ENCODE data around the gene SLC22A31. TPM values are rescaled to one million over a fixed set of nuclear protein-coding genes. Genes with fewer than 3 reads are reported as not detected.
"Not testable (repeated sequence)": the region's sequence is repeated elsewhere in the genome, so short reads cannot be mapped to it uniquely, and the experiment has no call there.

SLC22A31 gene
- total RNA-seq, 1 experiment from 2014 or later: 8.4 TPM

DNA sequence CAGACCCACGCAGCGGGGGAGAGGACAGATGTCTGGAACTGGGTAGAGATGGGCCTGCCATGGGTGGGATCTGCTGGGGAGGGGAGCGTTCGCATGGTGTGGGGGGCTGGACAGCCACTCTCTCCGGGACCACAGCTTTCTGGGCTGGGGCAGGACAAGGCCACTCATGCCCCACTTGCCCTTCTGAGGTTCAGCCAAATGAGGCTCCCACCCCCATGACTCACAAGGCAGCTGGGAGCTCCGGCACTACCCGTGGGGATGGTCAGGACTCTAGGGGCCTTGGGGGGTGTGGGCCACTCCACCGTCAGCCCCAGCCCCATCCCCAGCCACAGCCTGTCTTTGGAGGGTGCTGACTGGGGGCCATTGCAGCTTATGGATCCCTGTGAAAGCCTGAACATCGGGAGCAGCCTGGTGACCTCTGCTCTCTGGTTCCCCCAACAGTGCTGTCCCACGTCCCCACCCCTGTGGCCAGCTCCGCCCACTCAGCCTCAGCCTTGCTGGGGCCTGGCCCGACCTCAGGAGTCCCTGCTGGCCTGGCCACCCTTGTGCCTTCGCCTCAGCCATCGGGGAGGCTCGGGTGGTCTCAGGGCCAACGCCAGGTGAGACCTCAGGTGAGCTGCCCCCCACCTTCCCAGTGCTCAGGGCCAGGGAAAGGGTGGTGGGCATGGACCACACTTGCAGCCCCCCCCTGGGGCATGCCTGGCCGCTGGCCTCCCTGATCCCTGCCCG lies 33.5 kb downstream of the SLC22A31 start:
- no peak overlapping the region for H3K9ac ChIP-seq (ENCODE audit: low read length)
- H3K27ac ChIP-seq (ENCODE audit: low read length): no peak overlapping the region
- intact Hi-C loops (cut with micrococcal nuclease): loop anchor here (5.0 to 10.0 kb wide), 4 partner anchors 112 to 352 kb away; partner anchors contain the start of gene APRT
- CTCF ChIA-PET: interaction anchor here (1.1 kb wide), 1 partner anchor 429 kb away, joined by 3 read pairs; no protein-coding TSS in a partner anchor
- no peaks in the 10 kb centered on the region for H3K9me3 ChIP-seq (ENCODE audit: low read length)
- POLR2A ChIA-PET (ENCODE audit: unreplicated experiment): no interaction called here
- TF ChIP-seq EZH2 (IDR thresholded peaks at IDR 0.05; ENCODE audit: low read length, unreplicated experiment): no peak
- TF ChIP-seq EZH2phosphoT487 (IDR thresholded peaks at IDR 0.05; ENCODE audit: borderline replicate concordance, low read length): no peak
- TF ChIP-seq, protein P1, sequence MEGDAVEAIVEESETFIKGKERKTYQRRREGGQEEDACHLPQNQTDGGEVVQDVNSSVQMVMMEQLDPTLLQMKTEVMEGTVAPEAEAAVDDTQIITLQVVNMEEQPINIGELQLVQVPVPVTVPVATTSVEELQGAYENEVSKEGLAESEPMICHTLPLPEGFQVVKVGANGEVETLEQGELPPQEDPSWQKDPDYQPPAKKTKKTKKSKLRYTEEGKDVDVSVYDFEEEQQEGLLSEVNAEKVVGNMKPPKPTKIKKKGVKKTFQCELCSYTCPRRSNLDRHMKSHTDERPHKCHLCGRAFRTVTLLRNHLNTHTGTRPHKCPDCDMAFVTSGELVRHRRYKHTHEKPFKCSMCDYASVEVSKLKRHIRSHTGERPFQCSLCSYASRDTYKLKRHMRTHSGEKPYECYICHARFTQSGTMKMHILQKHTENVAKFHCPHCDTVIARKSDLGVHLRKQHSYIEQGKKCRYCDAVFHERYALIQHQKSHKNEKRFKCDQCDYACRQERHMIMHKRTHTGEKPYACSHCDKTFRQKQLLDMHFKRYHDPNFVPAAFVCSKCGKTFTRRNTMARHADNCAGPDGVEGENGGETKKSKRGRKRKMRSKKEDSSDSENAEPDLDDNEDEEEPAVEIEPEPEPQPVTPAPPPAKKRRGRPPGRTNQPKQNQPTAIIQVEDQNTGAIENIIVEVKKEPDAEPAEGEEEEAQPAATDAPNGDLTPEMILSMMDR (conservative IDR thresholded peaks at IDR 0.05; ENCODE audit: low read depth, low read length): no peak
- no peaks in the 10 kb centered on the region for H3K79me2 ChIP-seq (ENCODE audit: low read length)
- no peaks in the 10 kb centered on the region for H3K36me3 ChIP-seq (ENCODE audit: low read depth, low read length)
- H3K4me3 ChIP-seq (ENCODE audit: low read length): no peak overlapping the region
- H3K27me3 ChIP-seq (ENCODE audit: low read length): no peaks in the 10 kb centered on the region
- no TSS peak for BruUV-seq (replicated peaks)
- DNase-seq: no peak
- H3K9me2 ChIP-seq (replicated peaks; ENCODE audit: low read length): no peaks in the 10 kb centered on the region
- no peaks in the 10 kb centered on the region for H3F3A ChIP-seq (ENCODE audit: low read length, unreplicated experiment)
- no peaks in the 10 kb centered on the region for H4K20me1 ChIP-seq (ENCODE audit: low read length)
- H2AFZ ChIP-seq (ENCODE audit: low read length): no peak overlapping the region
- peaks cover 8% of the 10 kb centered on the region; the same call in 1 of the 2 replicates for H3K4me1 ChIP-seq (ENCODE audit: insufficient read depth, low read length)
- peak overlapping the region; percentile 54 for H3K4me2 ChIP-seq (ENCODE audit: low read length)
- ATAC-seq: no peak

DNA sequence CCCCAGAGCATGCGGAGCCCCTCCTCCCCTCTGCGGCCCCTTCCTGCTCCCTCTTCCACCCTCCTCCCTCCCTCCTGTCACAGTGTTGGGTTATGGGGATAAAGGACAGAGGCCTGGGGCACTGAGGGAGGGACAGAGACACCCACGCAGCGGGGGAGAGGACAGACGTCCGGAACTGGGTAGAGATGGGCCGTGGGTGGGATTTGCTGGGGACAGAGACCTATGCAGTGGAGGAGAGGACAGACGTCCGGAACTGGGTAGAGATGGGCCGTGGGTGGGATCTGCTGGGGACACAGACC lies 34.7 kb downstream of the SLC22A31 start:
- H2AFZ ChIP-seq (ENCODE audit: low read length); H3K27me3 ChIP-seq (ENCODE audit: low read length); CTCF ChIA-PET; H3F3A ChIP-seq (ENCODE audit: low read length, unreplicated experiment); H3K27ac ChIP-seq (ENCODE audit: low read length); H3K36me3 ChIP-seq (ENCODE audit: low read depth, low read length); H3K4me1 ChIP-seq (ENCODE audit: insufficient read depth, low read length); H3K9me3 ChIP-seq (ENCODE audit: low read length); H3K4me3 ChIP-seq (ENCODE audit: low read length); DNase-seq; BruUV-seq (replicated peaks); H4K20me1 ChIP-seq (ENCODE audit: low read length); H3K9me2 ChIP-seq (replicated peaks; ENCODE audit: low read length); H3K79me2 ChIP-seq (ENCODE audit: low read length); H3K9ac ChIP-seq (ENCODE audit: low read length); H3K4me2 ChIP-seq (ENCODE audit: low read length); ATAC-seq: not testable (repeated sequence)
- POLR2A ChIA-PET (ENCODE audit: unreplicated experiment): interaction anchor here (0.6 kb wide), 1 partner anchor 347 kb away, joined by 3 read pairs; no protein-coding TSS in a partner anchor
- intact Hi-C loops (cut with micrococcal nuclease): loop anchor here (5.0 to 10.0 kb wide), 4 partner anchors 111 to 351 kb away; partner anchors contain the start of gene APRT

DNA sequence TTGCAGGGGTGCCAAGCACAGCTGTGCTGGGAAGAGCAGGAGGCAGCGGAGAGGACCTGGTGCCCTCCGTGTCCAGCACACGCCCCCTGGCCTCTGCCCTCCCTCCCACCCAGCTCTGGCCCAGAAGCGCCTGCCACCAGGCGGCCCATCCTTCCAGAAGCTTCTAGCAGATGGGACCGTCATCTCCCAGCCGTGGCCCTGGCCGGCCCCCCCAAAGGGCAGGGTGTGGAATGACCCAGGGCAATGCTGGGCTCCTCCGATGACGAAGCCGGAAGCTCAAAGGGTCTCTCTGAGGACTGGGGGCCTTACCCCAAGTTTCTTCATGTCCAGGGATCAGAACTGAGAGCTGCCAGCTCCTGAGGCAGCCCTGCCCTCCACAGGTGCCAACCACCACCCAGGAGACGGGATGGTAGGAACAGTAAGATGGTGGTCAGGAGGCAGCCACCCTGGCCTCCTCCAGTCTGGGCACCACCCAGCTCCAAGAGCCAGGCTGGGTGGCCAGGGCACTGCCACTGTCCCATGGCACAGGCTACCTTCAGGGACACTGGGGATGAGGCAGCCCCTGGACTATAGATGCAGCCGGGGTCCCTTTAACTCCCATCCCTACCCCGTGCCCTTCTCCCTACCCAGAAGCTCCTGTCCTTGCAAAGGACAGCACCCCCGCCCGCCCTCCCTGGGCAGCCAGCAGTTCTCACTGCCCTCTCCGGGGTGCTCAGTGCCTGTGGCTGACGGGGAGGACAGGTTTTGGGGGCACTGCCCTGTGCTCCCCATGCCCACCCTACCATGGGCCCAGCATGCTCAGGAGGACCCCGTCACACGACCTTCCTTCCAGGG lies 35.3 kb downstream of the SLC22A31 start:
- BruUV-seq (replicated peaks): no TSS peak
- Histone ChIP-seq H3K27me3 (ENCODE audit: low read length) (no peaks in the 10 kb centered on the region), H3K9me2 (replicated peaks; ENCODE audit: low read length) (no peaks in the 10 kb centered on the region), H3F3A (ENCODE audit: low read length, unreplicated experiment) (no peaks in the 10 kb centered on the region), H3K4me1 (ENCODE audit: insufficient read depth, low read length) (no peaks in the 10 kb centered on the region), H3K9ac (ENCODE audit: low read length) (no peak overlapping the region), H3K79me2 (ENCODE audit: low read length) (no peaks in the 10 kb centered on the region), H3K4me2 (ENCODE audit: low read length) (no peak overlapping the region), H3K27ac (ENCODE audit: low read length) (no peak overlapping the region), H4K20me1 (ENCODE audit: low read length) (no peaks in the 10 kb centered on the region), H3K4me3 (ENCODE audit: low read length) (no peak overlapping the region), H3K36me3 (ENCODE audit: low read depth, low read length) (no peaks in the 10 kb centered on the region), H3K9me3 (ENCODE audit: low read length) (no peaks in the 10 kb centered on the region), H2AFZ (ENCODE audit: low read length) (no peak overlapping the region)
- POLR2A ChIA-PET (ENCODE audit: unreplicated experiment): interaction anchor here (0.6 kb wide), 1 partner anchor 346 kb away, joined by 3 read pairs; no protein-coding TSS in a partner anchor
- TF ChIP-seq EZH2 (IDR thresholded peaks at IDR 0.05; ENCODE audit: low read length, unreplicated experiment) (no peak), EZH2phosphoT487 (IDR thresholded peaks at IDR 0.05; ENCODE audit: borderline replicate concordance, low read length) (no peak)
- TF ChIP-seq, protein P1 (conservative IDR thresholded peaks at IDR 0.05; ENCODE audit: low read depth, low read length): no peak
- intact Hi-C loops (cut with micrococcal nuclease): loop anchor here (5.0 to 10.0 kb wide), 4 partner anchors 110 to 350 kb away; partner anchors contain the start of gene APRT
- CTCF ChIA-PET: no interaction called here
- no peak for ATAC-seq
- DNase-seq: no peak
